ENCODE measurements around the gene AK5. TPM values are rescaled to one million over a fixed set of nuclear protein-coding genes. Genes with fewer than 3 reads are reported as not detected.

AK5 gene
- total and polyA plus RNA-seq, 2 of the 4 experiments (the other 2 are of a cell fraction): 22.5 to 25.8 TPM

GRCh38 chr1:77275194-77275593 is 6.6 kb upstream of the AK5 start:
- intact Hi-C loops (cut with micrococcal nuclease) (no loop called here), in situ Hi-C loops (cut with MboI; ENCODE audit: low sequenced_read_pairs) (no loop called here), dilution Hi-C loops (cut with HindIII; ENCODE audit: low sequenced_read_pairs, unreplicated experiment) (no loop called here)
- Histone ChIP-seq H3K9me3 (ENCODE audit: control insufficient read depth, insufficient read depth, low read length) (no peaks in the 10 kb centered on the region), H2BK15ac (ENCODE audit: low read depth, low read length) (no peak overlapping the region), H3K4me1 (ENCODE audit: control insufficient read depth, insufficient read depth, low read length) (peaks cover 3% of the 10 kb centered on the region; the same call in 1 of the 2 replicates), H4K8ac (ENCODE audit: low read depth in 2 of 2, low read length in 2 of 2) (no peak overlapping the region), H3K4ac (ENCODE audit: low read depth, low read length) (no peak overlapping the region), H3K36me3 (ENCODE audit: control insufficient read depth, insufficient read depth, low read length) (no peaks in the 10 kb centered on the region), H3K4me2 (ENCODE audit: low read depth, low read length) (no peak overlapping the region), H3K27me3 (ENCODE audit: control insufficient read depth, insufficient read depth, low read length) (no peaks in the 10 kb centered on the region), H2AK9ac (replicated peaks; ENCODE audit: low read depth, low read length, poor library complexity) (no peak overlapping the region), H2BK5ac (ENCODE audit: low read depth, low read length, poor library complexity, severe bottlenecking) (no peak overlapping the region), H4K91ac (ENCODE audit: insufficient read depth, low read depth, low read length) (no peak overlapping the region), H3K56ac (ENCODE audit: extremely low read depth, insufficient read depth, low read length) (no peak overlapping the region), H3K4me3 (ENCODE audit: insufficient read depth, low read depth, low read length) (no peak overlapping the region), H4K20me1 (ENCODE audit: insufficient read depth, low read length) (no peaks in the 10 kb centered on the region), H3K18ac (ENCODE audit: low read depth, low read length) (no peak overlapping the region), H2AK5ac (ENCODE audit: low read depth, low read length) (no peak overlapping the region), H2BK120ac (ENCODE audit: low read depth, low read length) (no peak overlapping the region), H2AFZ (replicated peaks; ENCODE audit: low read length, poor library complexity) (no peak overlapping the region), H3K27ac (ENCODE audit: insufficient read depth, low read length) (no peak overlapping the region), H3K9me1 (ENCODE audit: insufficient read depth, low read length) (no peaks in the 10 kb centered on the region), H3K14ac (replicated peaks; ENCODE audit: low read depth, low read length) (no peak overlapping the region), H2BK20ac (ENCODE audit: low read depth, low read length) (no peak overlapping the region), H4K5ac (ENCODE audit: low read depth, low read length) (no peak overlapping the region), H3K79me1 (ENCODE audit: low read depth in 1 of 2, low read length in 2 of 2) (no peaks in the 10 kb centered on the region), H3K23ac (ENCODE audit: low read depth, low read length) (no peak overlapping the region), H3K9ac (ENCODE audit: low read depth, low read length) (no peak overlapping the region)
- ATAC-seq (ENCODE audit: low read depth): no peak
- TF ChIP-seq BHLHE40 (IDR thresholded peaks at IDR 0.05; ENCODE audit: low read depth, low read length) (no peak), MAFK (IDR thresholded peaks at IDR 0.05; ENCODE audit: low read depth, low read length) (no peak), NFE2L2 (IDR thresholded peaks at IDR 0.05; ENCODE audit: low read depth, low read length) (no peak), FOS (IDR thresholded peaks at IDR 0.05; ENCODE audit: low read depth, low read length) (no peak), USF2 (IDR thresholded peaks at IDR 0.05; ENCODE audit: low read depth, low read length) (no peak), CEBPB (IDR thresholded peaks at IDR 0.05; ENCODE audit: low read depth, low read length) (no peak), SMC3 (IDR thresholded peaks at IDR 0.05; ENCODE audit: low read depth, low read length) (no peak), CHD1 (IDR thresholded peaks at IDR 0.05; ENCODE audit: low read depth, low read length) (no peak), RFX5 (IDR thresholded peaks at IDR 0.05; ENCODE audit: low read depth, low read length) (no peak), MAZ (IDR thresholded peaks at IDR 0.05; ENCODE audit: borderline replicate concordance, low read depth, low read length) (no peak), MXI1 (IDR thresholded peaks at IDR 0.05; ENCODE audit: borderline replicate concordance, low read depth, low read length) (no peak)
- TF ChIP-seq, protein P1, sequence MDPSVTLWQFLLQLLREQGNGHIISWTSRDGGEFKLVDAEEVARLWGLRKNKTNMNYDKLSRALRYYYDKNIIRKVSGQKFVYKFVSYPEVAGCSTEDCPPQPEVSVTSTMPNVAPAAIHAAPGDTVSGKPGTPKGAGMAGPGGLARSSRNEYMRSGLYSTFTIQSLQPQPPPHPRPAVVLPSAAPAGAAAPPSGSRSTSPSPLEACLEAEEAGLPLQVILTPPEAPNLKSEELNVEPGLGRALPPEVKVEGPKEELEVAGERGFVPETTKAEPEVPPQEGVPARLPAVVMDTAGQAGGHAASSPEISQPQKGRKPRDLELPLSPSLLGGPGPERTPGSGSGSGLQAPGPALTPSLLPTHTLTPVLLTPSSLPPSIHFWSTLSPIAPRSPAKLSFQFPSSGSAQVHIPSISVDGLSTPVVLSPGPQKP (IDR thresholded peaks at IDR 0.05; ENCODE audit: borderline replicate concordance, low read depth, low read length): no peak
- POLR2A ChIA-PET (ENCODE audit: unreplicated experiment): no interaction called here
- no peak for DNase-seq
- no CpG with 5 or more reads among the region's 5 CpGs for WGBS, 2 experiments (ENCODE audit: extremely low coverage in 2 of 2, insufficient read length in 1 of 2)
- CTCF ChIA-PET: no interaction called here
- no TSS peak for BruUV-seq (replicated peaks)
